ENCODE results near the gene ADARB1.

The ADARB1 gene

DNA sequence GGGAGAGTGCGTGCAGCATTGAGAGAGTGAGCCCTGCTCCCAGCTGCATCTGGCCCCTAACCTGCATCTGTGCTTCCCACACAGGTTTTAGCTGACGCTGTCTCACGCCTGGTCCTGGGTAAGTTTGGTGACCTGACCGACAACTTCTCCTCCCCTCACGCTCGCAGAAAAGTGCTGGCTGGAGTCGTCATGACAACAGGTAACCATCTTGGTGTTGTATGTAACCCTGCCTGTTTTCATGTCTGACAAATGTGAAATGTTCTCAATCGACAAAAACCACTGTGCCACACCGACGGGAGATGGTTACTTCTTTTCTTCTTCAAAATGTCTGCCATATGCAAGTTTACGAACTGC lies 105.8 kb downstream of the ADARB1 start:
- Mint-ChIP-seq H3K36me3 (peaks cover 26% of the 10 kb centered on the region), H3K9me3 (no peaks in the 10 kb centered on the region), H3K27ac (no peak overlapping the region), H3K4me3 (no peak overlapping the region), H3K27me3 (no peaks in the 10 kb centered on the region), H3K4me1 (no peaks in the 10 kb centered on the region)
- DNase-seq: no peak
- CTCF ChIA-PET: interaction anchor here (1.4 kb wide), 1 partner anchor 42 kb away, joined by 3 read pairs; no protein-coding TSS in a partner anchor

DNA sequence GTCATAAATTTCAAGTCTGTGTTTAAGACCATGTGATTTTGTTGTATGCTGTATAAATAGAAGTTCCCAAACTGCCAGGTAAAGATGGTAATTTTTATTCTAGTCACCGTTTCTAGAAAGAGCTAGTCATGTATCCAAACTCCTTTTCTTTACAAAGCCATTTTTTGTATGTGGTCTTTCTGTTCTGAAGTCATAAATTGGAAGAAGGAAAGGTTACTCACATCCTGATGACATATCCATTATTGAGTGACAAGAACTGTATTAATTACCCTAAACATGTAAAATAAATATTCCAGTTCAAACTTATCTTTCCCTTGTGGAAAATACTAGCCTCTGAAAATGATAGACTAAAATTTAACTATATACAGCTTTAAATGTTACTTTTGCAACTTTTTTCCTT lies 108.6 kb downstream of the ADARB1 start:
- Mint-ChIP-seq H3K36me3 (peaks cover 46% of the 10 kb centered on the region), H3K27me3 (no peaks in the 10 kb centered on the region), H3K9me3 (peaks cover 19% of the 10 kb centered on the region), H3K4me1 (no peaks in the 10 kb centered on the region), H3K4me3 (no peak overlapping the region), H3K27ac (no peak overlapping the region)
- CTCF ChIA-PET: no interaction called here
- no peak for DNase-seq

DNA sequence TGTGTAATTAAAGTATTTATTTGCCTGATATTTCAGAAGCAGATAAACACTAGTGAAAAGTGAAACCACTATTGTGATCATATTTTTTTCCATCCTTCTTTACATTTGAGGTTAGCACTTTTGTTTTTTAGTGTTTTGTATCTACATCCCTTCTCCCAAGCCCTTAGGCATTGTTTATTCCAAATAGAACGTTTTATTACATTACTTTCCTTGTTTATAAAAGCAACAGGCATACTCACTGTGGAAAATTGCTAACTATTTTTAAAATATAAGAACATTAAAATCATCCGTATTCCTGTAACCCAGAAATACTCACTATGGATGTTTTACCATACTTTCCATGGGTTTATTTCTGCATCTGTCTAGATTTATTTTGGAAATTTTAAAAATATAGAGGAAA lies 109.5 kb downstream of the ADARB1 start:
- Mint-ChIP-seq H3K36me3 (peaks cover 53% of the 10 kb centered on the region), H3K9me3 (peaks cover 27% of the 10 kb centered on the region), H3K27me3 (no peaks in the 10 kb centered on the region), H3K4me3 (no peak overlapping the region), H3K27ac (no peak overlapping the region), H3K4me1 (no peaks in the 10 kb centered on the region)
- no peak for DNase-seq
- CTCF ChIA-PET: no interaction called here

DNA sequence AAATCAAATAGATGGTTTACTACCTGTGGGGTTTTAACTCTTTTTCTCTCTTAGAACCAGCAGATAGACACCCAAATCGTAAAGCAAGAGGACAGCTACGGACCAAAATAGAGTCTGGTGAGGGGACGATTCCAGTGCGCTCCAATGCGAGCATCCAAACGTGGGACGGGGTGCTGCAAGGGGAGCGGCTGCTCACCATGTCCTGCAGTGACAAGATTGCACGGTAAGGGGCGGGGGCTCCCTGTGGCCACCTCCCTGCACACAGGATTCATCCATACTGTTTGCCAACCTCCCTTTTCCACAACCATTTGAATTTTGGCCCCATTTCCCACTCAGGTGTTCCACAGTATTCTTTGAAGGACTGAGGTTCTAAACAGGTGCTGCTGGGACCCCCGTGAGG lies 110.5 kb downstream of the ADARB1 start:
- Mint-ChIP-seq H3K27me3 (no peaks in the 10 kb centered on the region), H3K4me3 (no peak overlapping the region), H3K4me1 (no peaks in the 10 kb centered on the region), H3K9me3 (peaks cover 33% of the 10 kb centered on the region), H3K36me3 (peaks cover 64% of the 10 kb centered on the region), H3K27ac (no peak overlapping the region)
- no peak for DNase-seq
- CTCF ChIA-PET: no interaction called here

DNA sequence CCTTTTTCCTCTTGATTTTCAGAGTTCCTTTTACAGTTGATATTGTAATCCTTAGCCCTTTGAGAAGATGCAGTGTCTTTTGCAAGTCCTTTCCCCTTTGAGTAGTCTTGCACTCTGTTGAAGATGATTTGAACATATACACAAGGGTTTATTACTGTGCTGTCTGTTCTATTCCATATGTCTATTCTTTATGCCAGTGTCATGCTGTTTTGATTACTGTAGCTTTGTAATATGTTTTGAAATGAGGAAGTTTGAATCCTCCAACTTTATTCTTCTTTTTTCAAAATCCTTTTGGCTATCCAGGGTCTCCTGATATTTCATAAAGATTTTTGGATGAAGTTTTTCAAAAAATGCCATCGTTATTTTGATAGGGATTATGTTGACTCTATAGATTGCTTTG lies 112.3 kb downstream of the ADARB1 start:
- H3K9me3 Mint-ChIP-seq: peaks cover 38% of the 10 kb centered on the region
- no peaks in the 10 kb centered on the region for H3K27me3 Mint-ChIP-seq
- no peak for DNase-seq
- no peak overlapping the region for H3K27ac Mint-ChIP-seq
- H3K4me3 Mint-ChIP-seq: no peak overlapping the region
- CTCF ChIA-PET: no interaction called here
- no peaks in the 10 kb centered on the region for H3K4me1 Mint-ChIP-seq
- peaks cover 72% of the 10 kb centered on the region for H3K36me3 Mint-ChIP-seq

DNA sequence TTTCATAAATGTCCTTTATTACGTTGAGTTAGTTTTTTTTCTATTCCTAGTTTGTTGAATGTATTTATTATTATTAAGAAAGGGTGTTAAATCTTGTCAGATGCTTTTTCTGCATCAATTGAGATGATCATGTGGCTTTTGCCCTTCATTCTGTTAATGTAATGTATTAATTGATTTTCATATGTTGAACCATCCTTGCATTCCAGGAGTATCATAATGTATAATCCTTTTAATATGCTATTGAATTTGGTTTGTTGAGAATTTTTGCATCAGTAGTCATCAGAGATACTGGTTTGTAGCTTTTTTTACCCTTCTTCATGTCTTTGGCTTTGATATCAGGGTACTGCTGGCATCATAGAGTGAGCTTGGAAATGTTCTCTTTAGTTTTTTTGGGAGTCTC lies 113.3 kb downstream of the ADARB1 start:
- CTCF ChIA-PET: no interaction called here
- Mint-ChIP-seq H3K4me1 (no peaks in the 10 kb centered on the region), H3K9me3 (peaks cover 38% of the 10 kb centered on the region)

DNA sequence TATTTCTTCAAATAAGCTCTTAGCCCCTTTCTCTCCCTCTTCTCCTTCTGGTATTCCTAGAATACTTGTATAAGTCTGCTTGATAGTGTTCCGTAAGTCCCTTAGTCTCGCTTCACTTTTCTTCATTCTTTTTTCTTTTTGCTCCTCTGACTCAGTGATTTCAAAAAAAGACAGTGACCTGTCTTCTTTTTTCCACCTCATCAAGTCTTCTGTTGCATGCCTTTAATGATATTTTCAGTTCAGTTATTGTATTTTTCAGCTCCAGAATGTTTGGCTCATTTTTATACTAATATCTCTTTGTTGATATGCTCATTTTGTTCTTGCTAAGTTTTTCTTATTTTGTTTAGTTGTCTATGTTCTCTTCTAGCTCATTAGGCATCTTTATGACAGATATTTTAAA lies 115.6 kb downstream of the ADARB1 start:
- no peak overlapping the region for H3K27ac Mint-ChIP-seq
- no peak overlapping the region for H3K4me3 Mint-ChIP-seq
- peaks cover 83% of the 10 kb centered on the region for H3K36me3 Mint-ChIP-seq
- peaks cover 38% of the 10 kb centered on the region for H3K9me3 Mint-ChIP-seq
- DNase-seq: no peak
- H3K27me3 Mint-ChIP-seq: no peaks in the 10 kb centered on the region
- CTCF ChIA-PET: interaction anchor here (0.7 kb wide), 1 partner anchor 418 kb away, joined by 4 read pairs; no protein-coding TSS in a partner anchor
- no peaks in the 10 kb centered on the region for H3K4me1 Mint-ChIP-seq

More for the DNA sequence above, 113.3 kb downstream of the ADARB1 start:
- no peak for DNase-seq
- Mint-ChIP-seq H3K36me3 (peaks cover 74% of the 10 kb centered on the region), H3K27ac (no peak overlapping the region), H3K27me3 (no peaks in the 10 kb centered on the region), H3K4me3 (no peak overlapping the region)

DNA sequence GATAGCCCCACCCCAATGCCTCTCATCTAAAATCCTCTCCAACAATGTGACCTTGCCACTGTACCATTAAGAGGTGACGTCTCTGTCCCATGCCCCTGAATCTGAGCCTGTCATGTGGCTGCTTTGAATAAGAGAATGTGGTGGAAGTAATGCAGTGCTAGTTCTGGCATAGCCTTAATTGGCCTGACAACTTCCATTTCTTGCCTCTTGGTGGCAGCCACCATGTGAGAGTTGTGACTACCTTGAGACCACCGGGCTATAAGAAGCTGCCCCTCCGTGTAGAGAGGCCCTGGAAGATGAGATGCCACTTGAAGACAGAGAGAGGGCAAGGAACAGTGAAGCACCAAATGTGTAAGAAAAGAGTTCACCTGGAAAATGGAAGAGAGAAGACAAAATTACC lies 118.0 kb downstream of the ADARB1 start:
- CTCF ChIA-PET: no interaction called here
- Mint-ChIP-seq H3K4me1 (no peaks in the 10 kb centered on the region), H3K4me3 (no peak overlapping the region), H3K9me3 (peaks cover 25% of the 10 kb centered on the region), H3K27me3 (no peaks in the 10 kb centered on the region), H3K27ac (no peak overlapping the region), H3K36me3 (peaks cover 69% of the 10 kb centered on the region)
- no peak for DNase-seq

DNA sequence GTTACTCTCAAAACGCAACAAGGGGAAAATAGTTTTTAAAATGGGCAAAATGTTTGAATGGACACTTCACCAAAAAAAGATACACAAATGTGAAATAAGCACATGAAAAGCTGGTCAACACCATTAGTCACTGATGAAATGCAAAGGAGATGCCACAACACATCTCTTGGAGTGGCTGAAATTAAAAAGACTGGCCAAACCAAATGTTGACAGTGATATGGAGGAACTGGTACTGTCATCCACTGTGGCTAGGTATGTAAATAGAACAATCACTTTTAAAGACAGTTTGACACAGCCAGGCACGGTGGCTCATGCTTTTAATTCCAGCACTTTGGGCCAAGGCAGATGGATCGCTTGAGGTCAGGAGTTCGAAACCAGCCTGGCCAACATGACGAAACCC lies 122.2 kb downstream of the ADARB1 start:
- Mint-ChIP-seq H3K9me3 (no peaks in the 10 kb centered on the region), H3K27me3 (no peaks in the 10 kb centered on the region), H3K4me3 (no peak overlapping the region), H3K36me3 (peaks cover 31% of the 10 kb centered on the region), H3K27ac (no peak overlapping the region), H3K4me1 (peaks cover 10% of the 10 kb centered on the region)
- no peak for DNase-seq
- CTCF ChIA-PET: no interaction called here

DNA sequence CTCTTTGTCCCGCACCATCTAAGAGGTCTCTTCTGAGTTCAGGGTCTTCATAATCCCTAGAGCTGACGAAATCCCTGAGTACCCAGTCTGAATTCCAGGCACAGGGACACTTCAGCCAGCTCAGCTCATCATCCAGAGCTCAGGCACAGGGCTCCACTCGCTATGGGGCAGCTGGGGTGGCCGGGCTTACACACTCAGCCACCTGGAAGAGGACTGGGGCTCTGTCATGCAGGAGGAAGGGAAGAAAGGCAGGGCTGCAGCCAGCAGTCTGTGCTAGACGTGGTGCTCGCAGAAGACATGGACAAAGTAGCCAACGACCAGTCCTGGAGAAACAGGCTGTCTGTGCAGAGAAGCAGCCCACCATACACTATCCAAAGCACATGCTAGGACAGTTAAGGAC lies 124.8 kb downstream of the ADARB1 start:
- CTCF ChIA-PET: no interaction called here
- Mint-ChIP-seq H3K4me1 (peaks cover 10% of the 10 kb centered on the region), H3K36me3 (peaks cover 18% of the 10 kb centered on the region), H3K27ac (peak overlapping the region; percentile 22), H3K27me3 (no peaks in the 10 kb centered on the region), H3K4me3 (no peak overlapping the region), H3K9me3 (no peaks in the 10 kb centered on the region)
- no peak for DNase-seq

DNA sequence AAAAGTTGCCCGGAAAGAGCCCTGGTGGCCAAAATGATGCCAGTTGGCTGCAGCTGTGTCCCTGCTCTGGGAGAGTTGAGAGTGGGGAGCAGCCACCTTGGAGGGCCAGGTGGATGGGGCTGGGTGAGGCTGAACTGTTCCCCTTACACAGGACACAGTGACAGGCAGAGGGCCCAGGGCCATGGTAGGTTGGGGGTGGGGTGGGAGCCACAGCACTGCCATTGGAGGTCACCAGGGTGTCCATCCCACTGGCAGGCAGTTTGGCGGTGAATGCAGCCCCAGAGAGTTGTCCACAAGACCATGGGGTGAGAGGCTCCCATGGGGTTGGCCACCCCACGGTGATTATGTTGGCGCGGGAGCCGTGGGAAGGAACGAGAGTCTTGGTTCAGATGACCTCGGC lies 125.7 kb downstream of the ADARB1 start:
- DNase-seq: no peak
- H3K36me3 Mint-ChIP-seq: peaks cover 13% of the 10 kb centered on the region
- peak overlapping the region; percentile 11 for H3K27ac Mint-ChIP-seq
- no peaks in the 10 kb centered on the region for H3K9me3 Mint-ChIP-seq
- H3K4me3 Mint-ChIP-seq: no peak overlapping the region
- peaks cover 10% of the 10 kb centered on the region for H3K4me1 Mint-ChIP-seq
- CTCF ChIA-PET: no interaction called here
- no peaks in the 10 kb centered on the region for H3K27me3 Mint-ChIP-seq

DNA sequence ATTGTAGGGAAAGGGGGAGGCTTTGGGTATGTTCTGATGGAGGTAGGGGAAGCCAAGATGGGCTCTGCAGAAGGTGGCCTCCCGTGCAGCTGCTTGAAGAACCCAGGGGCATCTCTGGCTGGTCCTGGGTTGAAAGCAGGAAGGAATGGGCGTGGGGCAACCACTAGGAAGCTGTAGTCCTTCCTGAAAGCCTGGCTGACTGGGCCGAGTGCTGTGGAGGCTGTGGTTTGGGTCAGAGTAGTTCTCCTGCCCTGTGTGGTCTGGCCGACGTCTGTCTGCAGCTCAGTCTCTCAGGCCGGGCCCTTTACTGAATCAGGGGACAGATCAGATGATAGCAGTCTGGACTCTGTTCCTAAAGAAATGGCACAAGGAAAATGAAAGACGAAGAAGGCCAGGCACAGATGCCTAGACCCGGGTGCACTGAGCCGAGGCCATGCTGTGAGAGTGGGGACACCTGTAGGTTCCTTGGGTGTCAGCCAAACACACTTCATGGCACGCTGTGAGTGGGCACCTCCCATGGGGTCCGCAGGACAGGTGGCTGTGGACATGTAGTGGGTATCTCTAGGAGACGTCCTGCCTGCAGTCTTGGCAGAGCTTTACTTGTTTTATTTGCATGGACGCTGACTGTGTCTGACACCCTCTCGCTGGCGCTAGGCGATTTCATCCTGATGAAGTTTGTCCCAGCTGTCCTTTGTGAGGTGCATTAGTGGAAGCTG lies 126.4 kb downstream of the ADARB1 start:
- no peaks in the 10 kb centered on the region for H3K9me3 Mint-ChIP-seq
- peaks cover 10% of the 10 kb centered on the region for H3K4me1 Mint-ChIP-seq
- H3K36me3 Mint-ChIP-seq: peaks cover 9% of the 10 kb centered on the region
- CTCF ChIA-PET: no interaction called here
- no peak for DNase-seq
- peak overlapping the region; percentile 37 for H3K27ac Mint-ChIP-seq
- H3K27me3 Mint-ChIP-seq: no peaks in the 10 kb centered on the region
- no peak overlapping the region for H3K4me3 Mint-ChIP-seq

DNA sequence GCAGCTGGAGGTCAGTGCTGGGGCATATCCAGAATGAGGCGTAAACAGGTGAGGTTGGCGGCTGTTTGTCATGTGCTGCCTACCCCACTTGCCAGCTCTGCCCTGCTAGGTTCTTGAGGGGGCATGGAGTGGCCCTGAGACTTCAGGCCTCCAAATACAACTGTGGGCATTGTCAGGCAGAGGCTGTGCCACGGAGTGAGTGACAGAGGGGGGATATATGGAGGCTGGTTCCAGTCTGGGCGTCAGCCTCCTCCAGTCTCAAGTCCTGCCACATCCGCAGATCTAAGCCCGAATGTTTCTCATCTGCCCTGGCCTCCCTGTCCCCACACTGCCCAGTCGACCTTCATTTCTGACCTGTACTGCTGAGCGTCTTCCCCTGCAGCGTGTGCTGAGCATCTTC lies 128.0 kb downstream of the ADARB1 start:
- no peak overlapping the region for H3K4me3 Mint-ChIP-seq
- peaks cover 13% of the 10 kb centered on the region for H3K4me1 Mint-ChIP-seq
- H3K27me3 Mint-ChIP-seq: no peaks in the 10 kb centered on the region
- H3K27ac Mint-ChIP-seq: no peak overlapping the region
- DNase-seq: no peak
- CTCF ChIA-PET: no interaction called here
- H3K36me3 Mint-ChIP-seq: peaks cover 5% of the 10 kb centered on the region
- no peaks in the 10 kb centered on the region for H3K9me3 Mint-ChIP-seq

DNA sequence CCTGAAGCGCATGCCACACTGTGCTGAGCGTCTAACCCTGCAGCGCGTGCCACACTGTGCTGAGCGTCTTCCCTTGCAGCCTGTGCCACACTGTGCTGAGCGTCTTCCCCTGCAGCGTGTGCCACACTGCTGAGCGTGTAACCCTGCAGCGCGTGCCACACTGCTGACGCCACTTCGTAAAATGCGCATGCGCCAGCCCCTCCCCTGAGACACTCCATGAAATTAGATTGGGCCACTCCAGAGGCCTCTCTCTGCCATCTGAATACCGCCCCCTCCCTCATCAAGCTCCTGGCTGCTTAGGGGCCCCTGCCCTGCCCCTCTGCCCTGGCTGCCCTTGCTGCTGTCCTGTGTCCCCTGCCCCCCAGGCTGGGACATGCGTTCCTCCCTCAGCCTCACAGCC lies 128.5 kb downstream of the ADARB1 start:
- Mint-ChIP-seq H3K27ac (no peak overlapping the region), H3K36me3 (peaks cover 5% of the 10 kb centered on the region), H3K4me3 (no peak overlapping the region), H3K4me1 (peaks cover 19% of the 10 kb centered on the region), H3K9me3 (no peaks in the 10 kb centered on the region), H3K27me3 (no peaks in the 10 kb centered on the region)
- DNase-seq: no peak
- CTCF ChIA-PET: no interaction called here

DNA sequence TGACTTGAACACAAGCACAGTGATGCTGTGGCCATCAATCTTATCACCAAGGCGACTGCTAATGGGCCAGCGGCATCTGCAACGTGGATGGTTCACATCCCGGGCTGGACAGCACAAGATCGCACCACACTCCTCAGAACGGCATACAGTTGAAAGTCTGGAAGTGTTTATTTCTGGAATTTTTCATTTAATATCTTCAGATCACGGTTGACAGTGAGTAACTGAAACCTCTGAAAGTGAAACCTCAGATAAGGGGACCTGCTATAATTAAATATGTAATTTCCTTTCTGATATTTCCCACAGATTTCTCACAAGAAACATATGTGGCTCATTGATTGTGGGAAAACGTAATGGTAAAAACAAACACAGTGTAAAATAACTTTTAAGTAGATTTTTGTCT lies 129.6 kb downstream of the ADARB1 start:
- peaks cover 13% of the 10 kb centered on the region for H3K36me3 Mint-ChIP-seq
- no peaks in the 10 kb centered on the region for H3K27me3 Mint-ChIP-seq
- CTCF ChIA-PET: interaction anchor here (0.6 kb wide), 1 partner anchor 76 kb away, joined by 3 read pairs; no protein-coding TSS in a partner anchor
- no peaks in the 10 kb centered on the region for H3K9me3 Mint-ChIP-seq
- DNase-seq: no peak
- no peak overlapping the region for H3K4me3 Mint-ChIP-seq
- H3K27ac Mint-ChIP-seq: no peak overlapping the region
- peaks cover 29% of the 10 kb centered on the region for H3K4me1 Mint-ChIP-seq

DNA sequence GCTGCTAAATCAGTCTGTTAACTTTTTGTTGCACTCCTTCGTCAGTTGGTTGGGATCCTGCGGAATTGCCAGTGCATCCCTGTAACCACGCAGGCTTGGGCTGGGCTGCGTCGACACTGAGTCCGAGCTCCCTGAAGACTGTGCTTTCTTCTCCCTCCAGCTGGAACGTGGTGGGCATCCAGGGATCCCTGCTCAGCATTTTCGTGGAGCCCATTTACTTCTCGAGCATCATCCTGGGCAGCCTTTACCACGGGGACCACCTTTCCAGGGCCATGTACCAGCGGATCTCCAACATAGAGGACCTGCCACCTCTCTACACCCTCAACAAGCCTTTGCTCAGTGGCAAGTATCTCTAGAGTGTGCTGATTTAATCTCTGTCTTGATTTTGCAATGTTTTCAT lies 130.0 kb downstream of the ADARB1 start:
- CTCF ChIA-PET: no interaction called here
- Mint-ChIP-seq H3K36me3 (peaks cover 15% of the 10 kb centered on the region), H3K27me3 (no peaks in the 10 kb centered on the region)

More for the DNA sequence above, 130.0 kb downstream of the ADARB1 start:
- H3K9me3 Mint-ChIP-seq: no peaks in the 10 kb centered on the region
- DNase-seq: no peak
- H3K4me1 Mint-ChIP-seq: peaks cover 29% of the 10 kb centered on the region
- no peak overlapping the region for H3K4me3 Mint-ChIP-seq
- no peak overlapping the region for H3K27ac Mint-ChIP-seq

Measured in activated naive CD4-positive, alpha-beta T cell treated with anti-CD3 and anti-CD28 coated beads, Interleukin-2, amount 10 ng/mL, durations not matched to agents 7 days and 5 days (primary cell).